ENCODE measurements around the gene LRP1B.

GRCh38 chr2:140348826-140349225 lies 1782.0 kb downstream of the LRP1B start:
- no peak for TF ChIP-seq POLR2A (IDR thresholded peaks at IDR 0.05; ENCODE audit: low read depth, low read length)
- TF ChIP-seq TAF1 (IDR thresholded peaks at IDR 0.05; ENCODE audit: borderline replicate concordance, low read depth, low read length): no peak
- TF ChIP-seq POLR2AphosphoS5 (IDR thresholded peaks at IDR 0.05; ENCODE audit: low read depth, low read length): no peak
